HG03378 (cell line): ENCODE data around the gene MSI1.

Experiments used
- ATAC-seq: cut with Tn5 transposase; IDR thresholded peaks from one replicate; pipeline ENCODE4 v1.9.1; 2021; ENCODE audit warnings: mild to moderate bottlenecking, moderate library complexity; ENCODE audit not compliant: unreplicated experiment

Gene MSI1

DNA sequence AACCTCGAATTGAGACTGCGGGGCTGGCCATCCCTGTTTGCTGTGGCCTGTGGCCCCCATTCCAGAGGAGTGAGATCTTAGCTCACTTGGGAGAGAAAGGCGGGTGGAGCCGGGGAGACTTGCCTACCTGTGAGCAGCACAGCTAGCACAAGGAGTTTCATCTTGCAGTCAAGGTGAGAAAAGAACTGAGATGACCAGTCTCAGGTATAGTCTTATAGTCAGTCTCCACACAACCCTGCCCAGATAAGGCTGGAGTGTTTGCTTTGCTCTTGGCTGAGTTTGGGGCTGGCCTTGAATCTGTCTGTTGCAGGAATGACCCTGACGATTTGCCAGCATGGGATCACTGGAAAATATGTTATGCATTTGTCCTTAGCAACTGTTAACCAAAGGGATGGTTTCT lies 41.4 kb downstream of the MSI1 start, which contains the start of gene PLA2G1B:
TSS of gene PLA2G1B (minus strand) at position 187 of the 400 bp plus-strand sequence. CDS start at position 161, 26 bp downstream.
- no peak for ATAC-seq

DNA sequence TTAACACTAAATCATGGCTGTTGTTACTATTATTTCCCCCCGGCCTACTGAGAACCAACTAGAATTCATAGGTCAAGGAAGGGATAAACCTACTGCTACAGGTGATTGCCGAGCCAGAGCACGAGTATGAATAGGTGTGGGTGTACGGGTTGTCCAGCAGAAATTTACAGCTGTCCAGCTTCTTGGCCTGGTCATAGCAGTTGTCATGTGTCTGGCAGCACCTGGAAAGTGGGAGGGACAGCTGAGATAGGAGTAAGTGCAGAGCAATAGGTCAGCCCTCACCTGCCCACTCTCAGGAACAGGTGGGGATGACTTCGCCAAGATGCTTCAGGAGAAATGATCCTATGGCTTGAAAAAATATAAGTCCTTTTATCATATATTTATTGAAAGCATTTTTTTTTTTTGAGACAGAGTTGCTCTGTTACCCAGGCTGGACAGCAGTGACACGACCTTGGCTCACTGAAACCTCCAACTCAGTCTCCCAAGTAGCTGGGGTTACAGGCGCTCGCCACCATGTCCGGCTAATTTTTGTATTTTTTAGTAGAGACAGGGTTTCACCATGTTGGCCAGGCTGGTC lies 44.0 kb downstream of the MSI1 start:
- no peak for ATAC-seq

DNA sequence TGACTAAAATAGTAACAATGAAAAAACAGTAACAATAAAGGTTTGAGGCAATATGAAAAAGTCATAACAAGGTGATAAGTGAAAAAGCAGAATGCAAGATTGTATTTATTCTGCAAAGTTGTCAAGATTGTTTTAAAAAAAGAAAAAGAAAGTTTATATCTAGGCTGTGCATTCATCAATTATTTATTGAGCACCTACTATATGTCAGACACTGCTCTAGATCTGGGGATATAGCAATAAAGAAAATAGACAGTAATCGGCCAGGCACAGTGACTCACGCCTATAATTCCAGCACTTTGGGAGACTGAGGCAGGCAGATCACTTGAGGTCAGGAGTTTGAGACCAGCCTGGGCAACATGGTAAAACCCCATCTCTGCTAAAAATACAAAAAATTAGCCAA lies 45.2 kb downstream of the MSI1 start:
- ATAC-seq: no peak

DNA sequence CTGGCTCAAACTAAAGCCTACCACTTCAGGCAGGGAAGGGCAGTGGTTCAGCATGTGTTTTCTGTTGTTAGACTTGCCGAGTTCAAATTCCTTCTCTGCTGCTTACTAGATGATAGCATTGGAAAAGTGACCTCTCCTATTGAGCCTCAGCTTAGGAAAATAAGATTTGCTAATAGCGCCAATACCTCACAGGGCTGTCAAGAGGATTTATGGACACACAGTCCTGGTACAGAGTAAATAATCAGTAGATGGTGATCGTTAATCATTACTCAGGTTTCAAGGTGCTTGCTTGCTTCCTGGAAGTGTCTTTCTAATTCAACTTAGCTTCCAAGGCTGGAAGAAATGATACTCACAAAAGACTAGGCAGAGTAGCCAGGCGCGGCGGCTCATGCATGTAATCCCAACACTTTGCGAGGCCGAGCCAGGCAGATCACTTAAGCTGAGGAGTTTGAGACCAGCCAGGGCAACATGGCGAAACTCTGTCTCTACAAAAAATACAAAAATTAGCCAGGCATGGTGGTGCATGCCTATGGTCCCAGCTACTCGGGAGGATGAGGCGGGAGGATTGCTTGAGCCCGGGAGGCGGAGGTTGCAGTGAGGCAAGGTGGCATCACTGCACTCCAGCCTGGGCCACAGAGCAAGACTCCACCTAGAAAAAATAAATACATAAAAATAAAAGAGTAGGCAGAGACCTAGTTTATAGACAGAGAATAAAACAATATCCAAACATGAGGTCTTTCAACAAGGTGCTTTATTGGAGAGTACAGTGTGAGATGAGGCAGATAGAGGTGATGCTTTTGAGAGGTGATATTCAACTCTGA lies 47.4 kb downstream of the MSI1 start:
- no peak for ATAC-seq

DNA sequence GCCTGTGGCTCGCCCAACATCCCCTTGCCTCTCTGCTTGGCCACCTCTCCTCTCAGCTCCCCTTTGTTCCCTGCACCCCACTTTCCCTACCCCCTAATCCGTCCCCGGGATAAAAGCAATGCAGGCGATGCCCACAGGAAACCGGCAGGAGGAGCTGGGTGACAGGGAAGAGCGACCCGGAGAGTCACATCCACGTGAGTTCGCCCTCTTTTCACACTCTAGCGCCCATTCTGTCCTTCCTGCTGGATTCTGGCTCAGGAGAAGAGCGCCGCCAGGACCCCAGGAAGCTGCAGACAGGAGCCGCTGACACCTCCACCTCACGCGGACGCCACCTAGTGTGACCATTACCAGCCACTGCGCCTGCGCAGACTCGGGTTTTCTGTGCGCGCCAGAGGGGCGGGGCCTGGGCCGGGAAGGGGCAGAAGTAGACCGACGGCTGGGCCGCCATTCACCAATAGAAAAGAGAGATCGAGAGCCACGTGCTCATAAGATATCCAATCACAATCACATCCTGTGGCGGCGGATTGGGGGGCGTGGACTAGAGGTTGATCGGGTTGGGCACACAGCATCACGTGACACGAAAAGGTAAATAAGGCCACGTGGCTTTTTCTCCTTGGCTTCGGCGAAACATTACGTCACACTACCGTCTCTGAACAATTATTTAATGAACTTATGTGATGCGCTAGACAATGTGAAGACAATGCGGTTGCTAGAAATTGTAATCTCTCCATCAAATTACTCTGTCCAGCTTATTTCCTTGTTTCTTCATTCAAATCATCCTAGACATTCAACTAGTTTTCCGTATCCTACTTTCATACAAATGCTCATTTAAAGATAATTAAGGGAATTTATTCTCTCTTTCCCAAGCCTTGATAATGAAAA lies 51.5 kb downstream of the MSI1 start:
- peak; percentile 99 for ATAC-seq

DNA sequence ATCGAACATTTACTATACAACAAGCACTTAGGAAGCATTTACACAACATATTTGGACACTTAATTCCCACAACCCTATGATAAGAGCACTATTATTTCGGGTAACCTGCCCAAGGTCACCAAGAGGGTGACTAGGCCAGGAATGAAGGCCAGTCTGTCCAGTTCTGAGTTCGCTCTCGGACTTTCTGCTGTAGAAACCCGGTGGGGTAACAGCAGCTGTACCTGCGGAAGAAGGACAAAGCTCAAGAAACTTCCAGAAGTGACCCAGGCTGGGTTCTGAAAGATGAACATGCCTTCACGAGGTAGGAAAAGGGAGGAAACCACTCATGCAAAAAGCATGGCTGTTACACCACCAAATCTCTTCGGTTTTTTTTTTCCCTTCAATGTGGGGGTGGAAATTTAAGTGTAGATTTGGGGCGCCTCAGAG lies 52.2 kb downstream of the MSI1 start:
- peak; percentile 2 for ATAC-seq

DNA sequence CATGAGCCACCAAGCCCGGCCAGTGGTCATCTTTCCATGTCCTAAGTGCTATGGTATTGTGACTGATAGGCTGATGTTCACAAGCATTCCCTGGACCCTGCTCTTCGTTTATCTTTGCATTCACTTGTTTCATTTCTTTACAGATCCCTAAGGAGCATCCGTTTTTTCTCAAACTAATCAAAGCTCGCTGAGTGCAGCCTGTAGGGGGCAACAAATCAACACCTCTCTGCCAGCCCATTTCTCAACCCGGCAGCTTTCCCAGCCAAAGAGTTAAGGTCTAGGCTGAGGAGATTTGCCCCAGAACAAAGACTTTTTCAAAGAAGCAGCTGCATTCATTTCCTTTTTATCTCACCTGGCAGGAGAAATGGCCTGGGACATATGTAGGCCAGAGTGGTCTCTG lies 54.7 kb downstream of the MSI1 start:
- ATAC-seq: no peak

DNA sequence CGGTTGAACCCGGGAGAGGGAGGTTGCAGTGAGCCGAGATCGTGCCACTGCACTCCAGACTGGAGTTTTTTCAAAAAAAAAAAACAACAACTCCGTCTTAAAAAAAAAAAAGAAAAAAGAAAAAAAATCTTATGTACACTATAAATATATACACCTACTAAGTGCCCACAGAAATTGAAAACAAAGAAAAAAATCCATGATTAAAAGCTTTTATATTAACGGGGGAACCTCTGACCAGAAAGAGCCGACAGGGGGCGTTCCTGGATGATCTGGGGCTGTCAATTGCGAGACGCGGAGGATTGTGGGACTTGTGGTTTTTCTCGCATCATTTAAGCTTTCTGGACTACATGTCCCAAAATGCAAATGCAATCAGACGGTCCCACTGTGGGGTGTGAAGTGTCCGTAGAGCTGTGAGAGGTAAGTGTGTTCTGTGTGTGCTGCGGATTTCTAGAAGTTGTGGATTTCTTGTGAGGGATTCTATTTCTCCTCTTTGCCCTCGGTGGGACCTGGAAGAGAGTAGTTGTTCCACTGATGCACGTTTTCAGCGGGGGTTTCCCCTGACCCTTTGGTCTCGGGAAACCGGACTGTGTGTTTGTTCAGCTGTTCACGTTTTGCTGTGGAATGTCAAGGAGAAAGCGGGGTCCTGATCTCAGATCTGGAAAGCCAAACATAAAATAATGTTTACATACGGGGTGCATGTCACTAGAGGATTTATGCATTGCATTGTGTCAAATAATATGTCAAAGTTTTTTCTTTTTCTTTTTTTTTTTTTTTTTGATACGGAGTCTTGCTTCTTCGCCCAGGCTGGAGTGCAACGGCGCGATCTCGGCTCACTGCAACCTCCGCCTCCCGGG lies 66.8 kb downstream of the MSI1 start, which contains the start of gene SIRT4:
TSS of gene SIRT4 (plus strand) at position 360 of the 854 bp plus-strand sequence. CDS start 1,241 bp downstream, outside the sequence.
- ATAC-seq: peak; percentile 92

DNA sequence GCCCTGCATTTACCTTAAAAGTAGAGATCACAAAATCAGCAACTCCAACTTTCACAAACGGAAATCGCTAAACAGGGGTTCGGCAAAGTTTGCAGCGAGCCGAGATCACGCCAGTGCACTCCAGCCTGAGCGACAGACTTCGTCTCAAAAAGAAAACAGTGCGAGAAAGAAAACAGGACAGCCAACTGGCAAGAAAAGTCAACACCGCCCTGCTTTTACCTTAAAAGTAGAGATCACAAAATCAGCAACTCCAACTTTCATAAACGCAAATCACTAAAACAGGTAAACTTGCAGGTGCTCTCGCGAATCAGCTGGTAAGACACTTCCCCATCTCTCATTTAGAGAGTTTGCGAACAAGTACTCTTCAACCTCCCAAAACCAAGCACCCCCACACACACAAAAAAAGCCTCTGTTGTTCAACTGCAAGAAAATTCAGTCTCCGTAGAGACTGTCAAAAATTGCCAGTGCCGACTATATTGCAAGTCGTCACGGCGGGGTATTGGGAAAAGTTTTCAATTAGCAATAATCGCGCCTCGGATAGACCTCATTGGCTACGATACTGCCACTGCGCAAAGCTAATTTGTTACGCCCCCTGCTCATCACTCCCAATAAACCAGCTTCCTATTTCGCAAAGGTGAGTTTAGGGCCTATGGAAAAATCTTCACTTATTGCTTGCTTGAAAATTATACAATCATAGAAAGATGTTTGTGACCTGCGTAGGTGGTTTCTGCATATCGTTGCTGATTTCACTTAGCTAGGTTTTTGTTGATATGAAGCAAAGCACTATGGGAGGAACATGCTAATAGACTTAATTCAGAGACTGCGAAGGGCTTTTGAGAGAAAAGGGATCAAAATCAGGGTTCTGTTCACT lies 76.1 kb downstream of the MSI1 start, which contains the start of gene RNU4-1:
TSS of gene RNU4-1 (minus strand) at position 577 of the 871 bp plus-strand sequence.
- peak; percentile 39 for ATAC-seq

DNA sequence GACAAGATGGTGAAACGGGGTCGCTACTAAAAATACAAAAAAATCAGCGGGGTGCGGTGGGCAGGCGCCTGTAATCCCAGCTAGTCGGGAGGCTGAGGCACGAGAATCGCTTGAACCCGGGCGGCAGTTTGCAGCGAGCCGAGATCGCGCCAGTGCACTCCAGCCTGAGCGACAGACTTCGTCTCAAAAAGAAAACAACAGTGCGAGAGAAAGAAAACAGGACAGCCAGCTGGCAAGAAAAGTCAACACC lies 76.6 kb downstream of the MSI1 start:
- ATAC-seq: no peak
